HAP-1 (cell line): ENCODE measurements around the gene SLC9C1.

Source experiments
- DNase-seq, 2 experiments: peaks; one replicate each; pipeline ENCODE4 v3.0.0-alpha.2; 2016 to 2020; ENCODE audit warnings: low spot score in 2 of 2
- H3K27me3 ChIP-seq: fragments of 250-450 bp; sonication (Bioruptor Pico); 2 replicates; pipeline ENCODE4 v1.5.1; 2020; ENCODE audit warnings: low read depth, mild to moderate bottlenecking, moderate library complexity
- H3K36me3 ChIP-seq: fragments of 250-450 bp; sonication (Bioruptor Pico); replicated peaks from 2 replicates; pipeline ENCODE4 v1.5.1; 2020; ENCODE audit warnings: mild to moderate bottlenecking
- H3K4me1 ChIP-seq: fragments of 250-450 bp; sonication (Bioruptor Pico); 2 replicates; pipeline ENCODE4 v1.5.1; 2020; ENCODE audit warnings: mild to moderate bottlenecking
- H3K4me3 ChIP-seq: fragments of 250-450 bp; sonication (Bioruptor Pico); 2 replicates; pipeline ENCODE4 v1.5.1; 2020; ENCODE audit warnings: mild to moderate bottlenecking, moderate library complexity
- H3K9me3 ChIP-seq: fragments of 250-450 bp; sonication (Bioruptor Pico); 2 replicates; pipeline ENCODE4 v1.5.1; 2020; ENCODE audit warnings: mild to moderate bottlenecking, moderate library complexity
- in situ Hi-C: fragments of 300-500 bp; cut with MboI; formaldehyde crosslinking; loops from 3 replicates; pipeline ENCODE4 v1.14.3; 2020; ENCODE audit warnings: low sequenced_read_pairs, inconsistent platforms, mixed read lengths

SLC9C1 gene

DNA sequence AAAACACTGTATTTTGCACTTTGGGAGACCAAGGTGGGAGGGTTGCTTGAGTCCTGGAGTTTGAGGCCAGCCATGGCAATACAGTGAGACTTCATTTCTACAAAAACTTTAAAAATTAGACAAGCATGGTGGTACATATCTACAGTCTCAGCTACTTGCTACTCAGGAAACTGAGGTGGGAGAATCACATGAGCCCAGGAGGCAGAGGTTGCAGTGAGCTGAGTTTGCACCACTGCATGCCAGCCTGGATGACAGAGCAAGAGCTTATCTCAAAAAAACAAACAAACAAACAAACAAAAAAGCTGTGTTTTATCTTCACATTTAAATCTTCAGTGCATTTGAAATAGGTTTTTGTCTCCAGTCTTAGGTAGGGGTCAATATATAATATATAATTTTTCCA, 4.8 kb upstream of the SLC9C1 start:
- Histone ChIP-seq H3K4me3 (no peak overlapping the region), H3K9me3 (0 out of 2 replicates have a peak, but pooled peaks cover 3% of the 10 kb centered on the region), H3K36me3 (no peaks in the 10 kb centered on the region), H3K4me1 (peaks cover 30% of the 10 kb centered on the region), H3K27me3 (no peaks in the 10 kb centered on the region)
- in situ Hi-C loops = loop anchor here (25.0 kb wide), 1 partner anchor 186 kb away; no protein-coding TSS in a partner anchor
- no peak for DNase-seq

DNA sequence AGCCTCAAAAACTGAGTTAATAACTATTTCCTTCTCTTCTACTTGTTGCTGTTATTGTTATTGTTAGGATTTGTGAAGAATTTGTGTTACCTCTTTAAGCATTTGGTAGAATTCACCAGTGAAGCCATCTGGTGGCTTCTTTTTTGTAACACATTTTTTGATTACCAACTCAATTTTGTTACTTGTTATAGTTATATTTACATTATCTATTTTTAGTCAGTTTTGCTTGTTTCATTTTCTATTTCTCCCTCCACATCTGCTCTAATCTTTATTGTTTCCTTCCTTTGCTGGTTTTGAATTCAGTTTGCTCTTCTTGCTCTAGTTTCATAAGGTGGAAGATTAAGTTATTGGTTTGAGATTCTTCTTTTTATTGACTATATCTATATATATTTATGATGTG, 3.7 kb upstream of the SLC9C1 start:
- no peaks in the 10 kb centered on the region for H3K27me3 ChIP-seq
- H3K36me3 ChIP-seq = no peaks in the 10 kb centered on the region
- H3K4me3 ChIP-seq = no peak overlapping the region
- 0 out of 2 replicates have a peak, but pooled peaks cover 3% of the 10 kb centered on the region for H3K9me3 ChIP-seq
- in situ Hi-C loops = loop anchor here (25.0 kb wide), 1 partner anchor 185 kb away; no protein-coding TSS in a partner anchor
- DNase-seq = no peak
- H3K4me1 ChIP-seq = peaks cover 28% of the 10 kb centered on the region

DNA sequence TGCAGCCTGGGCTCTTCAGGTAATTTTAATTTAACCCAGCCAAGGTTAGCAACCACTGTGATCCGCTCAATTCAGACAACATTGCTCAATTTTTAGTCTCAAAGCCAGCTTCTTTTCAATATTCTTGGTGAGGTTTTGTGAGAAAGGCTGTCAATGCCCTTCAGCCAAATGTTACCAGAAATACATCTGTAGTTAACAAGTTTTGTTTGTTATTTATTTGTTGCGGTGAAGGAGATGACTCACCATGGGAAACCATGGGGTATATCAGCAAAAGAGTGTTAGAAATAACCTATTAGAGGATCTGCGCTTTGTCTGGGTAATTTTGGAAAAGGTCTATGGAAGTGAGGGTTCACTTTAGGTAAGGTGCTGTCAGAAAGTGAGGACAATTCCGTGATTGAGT, 5.0 kb downstream of the SLC9C1 start:
- no peak overlapping the region for H3K4me3 ChIP-seq
- H3K9me3 ChIP-seq = no peaks in the 10 kb centered on the region
- in situ Hi-C loops = loop anchor here (25.0 kb wide), 1 partner anchor 177 kb away; no protein-coding TSS in a partner anchor
- no peak for DNase-seq
- no peaks in the 10 kb centered on the region for H3K36me3 ChIP-seq
- peaks cover 9% of the 10 kb centered on the region for H3K4me1 ChIP-seq
- no peaks in the 10 kb centered on the region for H3K27me3 ChIP-seq

DNA sequence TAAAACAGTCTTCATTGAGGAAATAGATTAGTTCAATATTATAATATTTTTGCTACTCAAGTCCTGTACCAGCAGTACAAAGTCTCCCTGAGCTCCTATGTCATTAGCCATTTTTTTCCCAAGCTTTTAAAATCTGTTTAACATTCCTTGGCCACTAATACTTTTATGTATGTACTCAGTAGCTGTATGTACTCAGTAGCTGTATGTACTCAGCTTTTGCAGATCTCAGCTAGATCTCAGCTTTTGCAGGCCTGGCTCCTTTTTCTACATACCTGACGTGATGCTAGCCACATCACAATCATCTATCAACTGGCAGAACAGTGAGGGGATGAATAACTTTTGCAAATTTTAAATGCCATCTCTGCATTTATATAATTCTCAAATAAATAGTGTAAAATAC, 13.8 kb downstream of the SLC9C1 start:
- H3K4me3 ChIP-seq = no peak overlapping the region
- no peaks in the 10 kb centered on the region for H3K4me1 ChIP-seq
- peaks cover 31% of the 10 kb centered on the region for H3K27me3 ChIP-seq
- in situ Hi-C loops = loop anchor here (25.0 kb wide), 1 partner anchor 168 kb away; no protein-coding TSS in a partner anchor
- DNase-seq = no peak
- no peaks in the 10 kb centered on the region for H3K36me3 ChIP-seq
- H3K9me3 ChIP-seq = no peaks in the 10 kb centered on the region

DNA sequence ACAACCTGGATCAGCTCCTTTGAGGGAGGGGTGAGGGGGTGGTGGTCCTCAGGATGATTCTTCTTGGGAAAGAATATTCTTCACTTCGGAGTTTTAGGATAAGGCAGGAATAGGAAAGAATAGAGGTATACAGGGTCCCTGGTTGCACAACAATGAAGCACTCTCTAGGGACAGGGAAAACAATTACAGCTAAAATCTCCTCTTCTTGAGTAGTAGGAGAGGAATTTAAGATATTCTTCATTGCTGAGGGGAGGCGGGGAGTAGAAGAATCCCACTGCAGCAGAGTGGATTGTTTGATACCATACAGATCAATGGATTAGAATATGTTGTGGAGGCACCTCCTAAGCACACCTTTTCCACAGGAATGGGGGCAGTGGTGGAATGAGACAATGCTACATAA, 20.5 kb downstream of the SLC9C1 start:
- H3K27me3 ChIP-seq = peaks cover 19% of the 10 kb centered on the region
- no peak for DNase-seq
- no peaks in the 10 kb centered on the region for H3K36me3 ChIP-seq

DNA sequence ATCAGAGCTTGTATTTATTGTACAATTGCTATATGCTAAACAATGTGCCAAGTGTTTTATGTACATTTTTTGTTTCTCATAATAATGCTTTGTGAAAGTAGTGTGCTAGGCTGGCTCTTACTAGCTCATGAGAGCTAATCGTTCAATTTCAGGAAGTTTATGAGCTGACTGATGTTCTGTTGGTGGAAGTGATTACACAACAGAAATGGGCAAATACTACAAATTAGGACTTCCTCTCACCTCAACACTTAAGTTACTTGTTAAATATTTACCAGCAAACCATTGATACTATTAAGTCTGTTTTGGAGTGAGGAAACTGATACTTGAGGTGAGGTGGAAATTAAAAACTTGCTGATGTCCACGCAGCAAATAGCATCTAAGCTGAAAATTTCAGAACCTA, 32.3 kb downstream of the SLC9C1 start:
- no peaks in the 10 kb centered on the region; the same call in 1 of the 2 replicates for H3K27me3 ChIP-seq
- DNase-seq = no peak
- in situ Hi-C loops = no loop called here
- no peaks in the 10 kb centered on the region for H3K36me3 ChIP-seq
- H3K4me3 ChIP-seq = no peak overlapping the region
- no peaks in the 10 kb centered on the region for H3K9me3 ChIP-seq
- no peaks in the 10 kb centered on the region for H3K4me1 ChIP-seq

More for the DNA sequence above, 20.5 kb downstream of the SLC9C1 start:
- in situ Hi-C loops = no loop called here
- Histone ChIP-seq H3K4me3 (no peak overlapping the region), H3K9me3 (no peaks in the 10 kb centered on the region), H3K4me1 (no peaks in the 10 kb centered on the region)

DNA sequence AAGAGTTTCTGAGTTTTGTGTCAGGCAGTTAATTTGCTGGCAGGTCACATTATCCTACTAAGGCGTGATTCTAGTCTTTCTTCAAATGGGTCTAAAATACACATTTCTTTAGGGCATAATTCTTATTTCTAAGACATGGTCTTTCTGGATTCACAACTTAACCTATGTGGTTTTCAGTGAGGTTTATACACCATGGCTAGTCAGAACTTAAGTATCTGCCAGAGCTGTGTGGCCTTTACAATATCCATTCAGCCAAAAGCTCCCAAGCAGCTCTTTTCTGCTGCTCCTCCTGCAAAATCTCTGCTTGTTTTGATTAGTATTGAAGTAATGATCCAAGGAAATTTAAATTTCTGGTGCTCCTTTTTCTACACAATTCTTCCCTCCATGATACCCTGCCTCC, 33.5 kb downstream of the SLC9C1 start:
- Histone ChIP-seq H3K36me3 (no peaks in the 10 kb centered on the region), H3K27me3 (no peaks in the 10 kb centered on the region), H3K9me3 (no peaks in the 10 kb centered on the region), H3K4me3 (no peak overlapping the region), H3K4me1 (no peaks in the 10 kb centered on the region)
- in situ Hi-C loops = no loop called here
- no peak for DNase-seq

DNA sequence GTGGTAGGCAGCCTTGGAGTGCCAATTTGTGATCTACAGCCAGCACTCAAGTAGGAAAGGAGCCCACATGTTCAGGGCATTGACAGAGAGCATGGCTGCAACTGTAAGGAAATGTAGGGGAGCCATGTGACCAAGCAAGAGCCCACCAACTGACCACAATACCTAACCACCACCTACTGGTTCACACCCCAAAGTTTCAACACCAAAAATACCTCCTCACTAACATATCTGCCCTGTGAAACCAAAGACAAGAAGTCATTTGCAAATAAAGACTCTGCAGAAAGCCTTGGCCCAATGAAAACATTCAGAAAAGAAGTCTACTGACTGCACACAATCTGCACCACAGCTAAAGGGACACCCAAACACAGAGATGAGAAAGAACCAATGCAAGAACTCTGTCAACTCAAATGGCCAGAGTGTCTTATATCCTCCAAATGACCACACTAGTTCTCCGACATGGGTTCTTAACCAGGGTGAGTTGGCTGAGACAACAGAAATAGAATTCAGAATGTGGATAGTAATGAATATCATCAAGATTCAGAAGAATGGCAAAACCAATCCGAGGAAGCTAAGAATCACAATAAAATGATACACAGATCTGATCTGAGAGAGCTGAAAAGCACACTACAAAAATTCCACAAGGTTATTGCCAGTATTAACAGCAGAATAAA, 40.6 kb downstream of the SLC9C1 start:
- Histone ChIP-seq H3K4me3 (no peak overlapping the region), H3K9me3 (no peaks in the 10 kb centered on the region; the same call in 1 of the 2 replicates), H3K36me3 (no peaks in the 10 kb centered on the region), H3K4me1 (no peaks in the 10 kb centered on the region), H3K27me3 (no peaks in the 10 kb centered on the region)
- in situ Hi-C loops = no loop called here
- no peak for DNase-seq

DNA sequence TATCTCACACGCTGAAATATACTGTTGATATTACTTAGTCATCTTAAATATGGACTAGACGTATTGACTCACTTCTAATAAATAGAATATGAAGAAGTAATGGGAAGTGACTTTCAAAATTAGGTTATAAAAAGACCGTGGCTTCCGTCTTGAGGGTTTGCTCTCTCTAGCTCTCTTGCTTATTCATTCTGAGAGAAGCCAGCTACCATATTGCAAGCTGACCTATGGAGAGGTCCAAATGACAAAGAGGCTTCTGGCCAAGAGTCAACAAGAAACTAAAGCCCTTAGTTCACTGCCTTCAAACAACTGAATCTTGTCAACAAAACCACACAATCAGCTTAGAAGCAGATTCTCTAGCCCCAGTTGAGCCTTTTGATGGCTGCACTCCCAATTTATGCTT, 46.1 kb downstream of the SLC9C1 start:
- no peak overlapping the region for H3K4me3 ChIP-seq
- no peaks in the 10 kb centered on the region for H3K36me3 ChIP-seq
- peaks cover 2% of the 10 kb centered on the region; the same call in 1 of the 2 replicates for H3K27me3 ChIP-seq
- in situ Hi-C loops = no loop called here
- no peak for DNase-seq
- H3K9me3 ChIP-seq = no peaks in the 10 kb centered on the region
- H3K4me1 ChIP-seq = no peaks in the 10 kb centered on the region

DNA sequence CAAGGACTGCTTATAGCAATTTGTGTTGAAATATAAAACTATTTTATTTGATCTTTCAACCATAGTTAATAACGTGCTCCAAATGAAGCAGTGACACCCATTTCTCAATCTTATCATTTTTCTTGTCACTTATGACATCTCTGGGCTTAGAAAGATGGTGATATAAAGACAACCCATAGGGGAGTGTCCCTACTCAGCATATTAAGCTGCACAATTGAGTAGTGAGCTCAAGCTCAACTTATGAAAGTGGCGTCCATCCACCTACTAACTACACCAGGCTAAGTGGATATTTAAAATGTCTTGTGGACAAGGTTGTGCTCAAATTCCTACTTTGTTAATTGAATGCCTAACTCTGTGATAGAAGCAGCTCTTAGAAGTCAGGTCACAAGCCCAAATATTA, 46.7 kb downstream of the SLC9C1 start:
- in situ Hi-C loops = no loop called here
- no peaks in the 10 kb centered on the region for H3K36me3 ChIP-seq
- no peaks in the 10 kb centered on the region for H3K4me1 ChIP-seq
- no peak for DNase-seq
- H3K4me3 ChIP-seq = no peak overlapping the region
- H3K27me3 ChIP-seq = peaks cover 2% of the 10 kb centered on the region; the same call in 1 of the 2 replicates
- no peaks in the 10 kb centered on the region for H3K9me3 ChIP-seq

DNA sequence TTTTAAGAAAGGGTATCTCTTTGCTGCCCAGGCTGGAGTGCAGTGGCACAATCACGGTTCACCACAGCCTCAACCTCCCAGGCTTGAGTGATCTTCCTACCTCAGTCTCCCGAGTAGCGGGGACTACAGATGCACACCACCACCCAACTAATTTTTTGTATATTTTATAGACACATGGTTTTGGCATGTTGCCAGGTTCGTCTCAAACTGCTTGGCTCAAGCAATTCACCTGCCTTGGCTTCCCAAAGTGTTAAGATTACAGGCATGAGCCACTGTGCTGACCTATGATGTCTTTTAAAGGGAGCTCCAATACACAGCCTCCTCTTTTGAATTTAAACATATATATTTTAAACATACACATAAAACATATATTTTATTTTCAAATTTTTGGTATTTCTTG, 60.9 kb downstream of the SLC9C1 start:
- Histone ChIP-seq H3K27me3 (no peaks in the 10 kb centered on the region), H3K9me3 (no peaks in the 10 kb centered on the region), H3K36me3 (no peaks in the 10 kb centered on the region), H3K4me1 (peaks cover 5% of the 10 kb centered on the region; the same call in 1 of the 2 replicates), H3K4me3 (no peak overlapping the region)
- no peak for DNase-seq
- in situ Hi-C loops = no loop called here

DNA sequence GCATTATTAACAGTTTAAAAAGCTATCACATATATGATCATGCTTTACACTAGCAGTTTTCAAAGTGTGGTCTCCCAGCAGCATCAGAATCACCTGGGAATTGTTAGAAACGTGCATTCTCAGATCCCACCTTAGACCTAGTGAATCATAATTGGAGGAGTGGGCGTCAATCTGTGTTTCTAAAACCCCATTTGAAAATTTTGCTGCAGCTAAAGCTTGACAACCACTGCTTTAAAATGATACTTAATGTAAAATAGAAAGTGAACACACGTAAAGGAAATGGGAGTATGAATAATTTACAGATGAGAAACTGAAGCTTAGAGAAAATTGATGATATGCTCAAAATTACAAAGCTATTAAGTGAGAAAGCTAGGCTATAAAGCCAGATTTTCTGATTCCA, 62.3 kb downstream of the SLC9C1 start:
- Histone ChIP-seq H3K9me3 (no peaks in the 10 kb centered on the region), H3K4me3 (no peak overlapping the region), H3K36me3 (no peaks in the 10 kb centered on the region), H3K27me3 (no peaks in the 10 kb centered on the region), H3K4me1 (peaks cover 7% of the 10 kb centered on the region; the same call in 1 of the 2 replicates)
- in situ Hi-C loops = no loop called here
- DNase-seq = no peak

DNA sequence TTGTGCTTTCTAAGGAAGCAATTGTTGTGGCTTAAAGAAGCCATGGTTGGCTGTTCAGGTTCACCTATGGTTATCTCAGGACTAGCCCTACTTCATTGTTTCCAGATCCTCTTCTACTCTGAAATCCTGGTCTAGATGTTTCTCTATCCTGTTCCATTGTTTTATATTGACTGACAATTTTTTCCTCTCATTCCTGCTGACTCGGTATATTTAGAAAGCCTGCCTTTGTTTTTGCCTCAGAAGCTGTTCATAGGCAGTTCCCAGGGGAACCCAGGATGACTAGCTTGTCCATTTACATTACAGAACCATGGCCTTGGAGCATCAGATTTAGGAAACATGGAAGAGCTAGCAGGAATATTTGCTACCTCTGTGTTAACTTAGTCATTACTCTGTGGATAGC, 64.0 kb downstream of the SLC9C1 start:
- Histone ChIP-seq H3K4me1 (peaks cover 7% of the 10 kb centered on the region; the same call in 1 of the 2 replicates), H3K36me3 (no peaks in the 10 kb centered on the region), H3K4me3 (no peak overlapping the region), H3K9me3 (no peaks in the 10 kb centered on the region; the same call in 1 of the 2 replicates), H3K27me3 (no peaks in the 10 kb centered on the region)
- in situ Hi-C loops = no loop called here
- no peak for DNase-seq

DNA sequence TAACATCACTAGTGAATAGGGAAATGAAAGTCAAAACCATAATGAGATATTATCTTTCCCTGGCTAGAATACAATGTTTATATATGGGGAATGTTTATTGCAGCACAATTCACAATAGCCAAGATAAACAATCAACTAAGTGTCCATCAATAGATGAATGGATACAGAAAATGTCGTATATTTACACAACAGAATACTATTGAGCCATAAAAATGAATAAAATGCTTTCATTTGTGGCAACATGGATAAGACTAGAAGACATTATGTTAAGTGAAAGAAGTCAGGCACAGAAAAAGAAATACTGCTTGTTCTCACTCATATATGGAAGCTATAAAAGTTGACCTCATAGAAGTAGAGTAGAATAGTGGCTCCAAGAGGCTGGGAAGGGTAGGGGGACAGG, 65.2 kb downstream of the SLC9C1 start:
- Histone ChIP-seq H3K36me3 (no peaks in the 10 kb centered on the region), H3K9me3 (no peaks in the 10 kb centered on the region; the same call in 1 of the 2 replicates), H3K4me3 (no peak overlapping the region), H3K4me1 (peaks cover 7% of the 10 kb centered on the region; the same call in 1 of the 2 replicates), H3K27me3 (no peaks in the 10 kb centered on the region)
- in situ Hi-C loops = no loop called here
- no peak for DNase-seq
